ENCODE data around the gene UNC13C.
"Not testable (repeated sequence)": the region's sequence is repeated elsewhere in the genome, so short reads cannot be mapped to it uniquely, and the experiment has no call there.

Gene UNC13C

GRCh38 chr15:54298396-54298795 is 320.2 kb downstream of the UNC13C start:
- no peak for DNase-seq (ENCODE audit: low read depth in 2 of 2)

GRCh38 chr15:54304321-54304720 is 326.1 kb downstream of the UNC13C start:
- no peak for DNase-seq (ENCODE audit: low read depth in 2 of 2)

- DNase-seq (ENCODE audit: low read depth in 2 of 2) = no peak
These were observed 326.9 kb downstream of the UNC13C start for GRCh38 chr15:54305138-54305537.

- no peak for DNase-seq (ENCODE audit: low read depth in 2 of 2)
These were observed 329.1 kb downstream of the UNC13C start for GRCh38 chr15:54307252-54307902.

- no peak for DNase-seq (ENCODE audit: low read depth in 2 of 2)
These were observed 329.7 kb downstream of the UNC13C start for GRCh38 chr15:54307926-54308325.

- no peak for DNase-seq (ENCODE audit: low read depth in 2 of 2)
These were observed 334.3 kb downstream of the UNC13C start for GRCh38 chr15:54312528-54312927.

- no peak for DNase-seq (ENCODE audit: low read depth in 2 of 2)
These were observed 343.2 kb downstream of the UNC13C start for GRCh38 chr15:54321426-54321825.

GRCh38 chr15:54322341-54322740 is 344.1 kb downstream of the UNC13C start:
- DNase-seq (ENCODE audit: low read depth in 2 of 2) = no peak

GRCh38 chr15:54345301-54345700 is 367.1 kb downstream of the UNC13C start:
- DNase-seq (ENCODE audit: low read depth in 2 of 2) = no peak

GRCh38 chr15:54345827-54346226 is 367.6 kb downstream of the UNC13C start:
- no peak for DNase-seq (ENCODE audit: low read depth in 2 of 2)

GRCh38 chr15:54347082-54347827 is 369.0 kb downstream of the UNC13C start:
- DNase-seq (ENCODE audit: low read depth in 2 of 2) = no peak

GRCh38 chr15:54353726-54354125 is 375.5 kb downstream of the UNC13C start:
- no peak for DNase-seq (ENCODE audit: low read depth in 2 of 2)

GRCh38 chr15:54354341-54354740 is 376.1 kb downstream of the UNC13C start:
- DNase-seq (ENCODE audit: low read depth in 2 of 2) = no peak

GRCh38 chr15:54364961-54365360 is 386.7 kb downstream of the UNC13C start:
- DNase-seq (ENCODE audit: low read depth in 2 of 2) = no peak

- DNase-seq (ENCODE audit: low read depth in 2 of 2) = no peak
These were observed 395.1 kb downstream of the UNC13C start for GRCh38 chr15:54373332-54373731.

- no peak for DNase-seq (ENCODE audit: low read depth in 2 of 2)
These were observed 396.1 kb downstream of the UNC13C start for GRCh38 chr15:54374184-54374952.

GRCh38 chr15:54387799-54388198 is 409.6 kb downstream of the UNC13C start:
- no peak for DNase-seq (ENCODE audit: low read depth in 2 of 2)

- DNase-seq (ENCODE audit: low read depth in 2 of 2) = no peak
These were observed 410.5 kb downstream of the UNC13C start for GRCh38 chr15:54388746-54389145.

GRCh38 chr15:54410481-54410880 is 432.2 kb downstream of the UNC13C start:
- no peak for DNase-seq (ENCODE audit: low read depth in 2 of 2)

GRCh38 chr15:54424171-54424570 is 445.9 kb downstream of the UNC13C start:
- DNase-seq (ENCODE audit: low read depth in 2 of 2) = no peak

GRCh38 chr15:54428596-54428995 is 450.4 kb downstream of the UNC13C start:
- no peak for DNase-seq (ENCODE audit: low read depth in 2 of 2)

- not testable (repeated sequence) for DNase-seq (ENCODE audit: low read depth in 2 of 2)
These were observed 472.0 kb downstream of the UNC13C start for GRCh38 chr15:54450288-54450687.

- no peak for DNase-seq (ENCODE audit: low read depth in 2 of 2)
These were observed 478.2 kb downstream of the UNC13C start for GRCh38 chr15:54456413-54456812.

Measured in stimulated activated CD4-positive, alpha-beta T cell treated with anti-CD3 and anti-CD28 coated beads, Interleukin-1b, Interleukin-23, amount 100 ng/mL, for 4 hours (primary cell).